A673 (cell line): Measurements from ENCODE around the gene GADD45A. TPM values are rescaled to one million over a fixed set of nuclear protein-coding genes. Genes with fewer than 3 reads are reported as not detected.

Experiments used
- BruUV-seq: library from RNA; stranded (reverse); fragments of 400-500 nt; replicated peaks from 2 replicates; lab custom pipeline; 2021; lab: Mats Ljungman, UMichigan
- CTCF ChIA-PET: fragments of 300-600 bp; sonication (Branson Sonifier 250); formaldehyde crosslinking; loops from one replicate; lab custom pipeline; 2022; ENCODE audit warnings: antibody characterized with exemption; lab: Charles Lee
- POLR2A ChIA-PET: fragments of 300-600 bp; sonication (Branson Sonifier 250); formaldehyde crosslinking; loops from one replicate; lab custom pipeline; 2022; ENCODE audit warnings: antibody characterized with exemption; ENCODE audit not compliant: low non-redundant PET; lab: Charles Lee
- DNase-seq: peaks from one replicate; pipeline ENCODE4 v3.0.0-alpha.2; 2015; ENCODE audit warnings: low spot score
- H3K27ac ChIP-seq: fragments of 200-600 bp; sonication (generic); 2 replicates; pipeline ENCODE4 v1.5.1; 2016; ENCODE audit warnings: mixed run types, low read depth, mild to moderate bottlenecking, mixed read lengths, antibody characterized with exemption, low read length; ENCODE audit not compliant: poor library complexity, severe bottlenecking
- H3K27me3 ChIP-seq: fragments of 200-600 bp; sonication (generic); replicated peaks from 2 replicates; pipeline ENCODE4 v1.6.1; 2017; ENCODE audit warnings: mixed run types, low read depth, mild to moderate bottlenecking, mixed read lengths, antibody characterized with exemption, low read length; ENCODE audit not compliant: insufficient read depth, poor library complexity
- H3K36me3 ChIP-seq: fragments of 200-600 bp; sonication (generic); 2 replicates; pipeline ENCODE4 v1.6.1; 2016; ENCODE audit warnings: mixed run types, mild to moderate bottlenecking, mixed read lengths, antibody characterized with exemption, low read length; ENCODE audit not compliant: insufficient read depth, poor library complexity, severe bottlenecking
- H3K4me1 ChIP-seq: fragments of 200-600 bp; sonication (generic); 2 replicates; pipeline ENCODE4 v1.6.1; 2017; ENCODE audit warnings: mixed run types, mild to moderate bottlenecking, mixed read lengths, antibody characterized with exemption, low read length; ENCODE audit not compliant: insufficient read depth, poor library complexity, severe bottlenecking
- H3K4me3 ChIP-seq: fragments of 200-600 bp; sonication (generic); 2 replicates; pipeline ENCODE4 v1.5.1; 2016; ENCODE audit warnings: low read depth, mixed run types, mild to moderate bottlenecking, mixed read lengths, low read length; ENCODE audit not compliant: poor library complexity, severe bottlenecking
- H3K9me3 ChIP-seq: fragments of 200-600 bp; sonication (generic); 2 replicates; pipeline ENCODE4 v1.6.1; 2016; ENCODE audit warnings: mixed run types, low read depth, mild to moderate bottlenecking, mixed read lengths, antibody characterized with exemption, low read length; ENCODE audit not compliant: poor library complexity, severe bottlenecking
- CTCF ChIP-seq: fragments of 300-800, 200-600 bp; sonication (generic); conservative IDR thresholded peaks from 2 replicates; pipeline ENCODE4 v1.5.1; 2017; ENCODE audit warnings: low read depth, mild to moderate bottlenecking, antibody characterized with exemption, low read length, moderate library complexity, mixed read lengths
- EZH2 ChIP-seq: fragments of 200-600 bp; sonication (generic); IDR thresholded peaks from 2 replicates; pipeline ENCODE4 v1.6.1; 2017; ENCODE audit warnings: borderline replicate concordance, low read depth, mild to moderate bottlenecking, mixed read lengths, antibody characterized with exemption, low read length; ENCODE audit not compliant: poor library complexity, severe bottlenecking
- intact Hi-C: fragments of 100-400 bp; cut with micrococcal nuclease; formaldehyde crosslinking; loops from one replicate; pipeline ENCODE4 v1.10.0; 2022; ENCODE audit not compliant: unreplicated experiment
- total RNA-seq: library from RNA; stranded (reverse); gene quantifications from 2 replicates; pipeline ENCODE4 v1.2.3, GENCODE V29; 2021

GADD45A gene
- total RNA-seq, 1 experiment from 2014 or later = 39.7 TPM

- H3K4me3 ChIP-seq = no peak overlapping the region
These were observed 19.4 kb downstream of the GADD45A start for GRCh38 chr1:67704351-67704750.

GRCh38 chr1:67705735-67706453 is 20.9 kb downstream of the GADD45A start:
- ChIA-PET CTCF (no interaction called here), POLR2A (no interaction called here)
- Histone ChIP-seq H3K27me3 (no peaks in the 10 kb centered on the region), H3K4me1 (peaks cover 7% of the 10 kb centered on the region), H3K27ac (no peak overlapping the region), H3K36me3 (peaks cover 4% of the 10 kb centered on the region), H3K9me3 (no peaks in the 10 kb centered on the region), H3K4me3 (no peak overlapping the region)
- BruUV-seq = no TSS peak
- DNase-seq = no peak
- TF ChIP-seq EZH2 = no peak
- no peak for TF ChIP-seq CTCF
- intact Hi-C loops = no loop called here

More at GRCh38 chr1:67704351-67704750, 19.4 kb downstream of the GADD45A start:
- DNase-seq = no peak
- Histone ChIP-seq H3K27ac (no peak overlapping the region), H3K27me3 (no peaks in the 10 kb centered on the region), H3K4me1 (no peaks in the 10 kb centered on the region), H3K9me3 (no peaks in the 10 kb centered on the region), H3K36me3 (peaks cover 4% of the 10 kb centered on the region)
- intact Hi-C loops = no loop called here
- no TSS peak for BruUV-seq
- TF ChIP-seq CTCF (no peak), EZH2 (no peak)
- ChIA-PET CTCF (no interaction called here), POLR2A (no interaction called here)

- intact Hi-C loops = no loop called here
- BruUV-seq = no TSS peak
- H3K27me3 ChIP-seq = no peaks in the 10 kb centered on the region
These were observed 23.6 kb downstream of the GADD45A start for GRCh38 chr1:67708606-67709005.

More at GRCh38 chr1:67708606-67709005, 23.6 kb downstream of the GADD45A start:
- DNase-seq = no peak
- CTCF ChIA-PET = no interaction called here
- H3K4me3 ChIP-seq = no peak overlapping the region
- no peaks in the 10 kb centered on the region for H3K9me3 ChIP-seq
- no peak overlapping the region for H3K27ac ChIP-seq
- H3K36me3 ChIP-seq = peaks cover 4% of the 10 kb centered on the region
- POLR2A ChIA-PET = no interaction called here
- peaks cover 18% of the 10 kb centered on the region for H3K4me1 ChIP-seq
- TF ChIP-seq EZH2 = no peak
- no peak for TF ChIP-seq CTCF
